H9 (cell line): ENCODE data around the gene SEC16B. TPM values are rescaled to one million over a fixed set of nuclear protein-coding genes. Genes with fewer than 3 reads are reported as not detected.

Experiments
- DNase-seq: peaks from one replicate; pipeline ENCODE4 v3.0.0-alpha.2; 2017
- H2AFZ ChIP-seq: one replicate; pipeline ENCODE4 v1.6.1; 2013; ENCODE audit warnings: mild to moderate bottlenecking, low read length, control low read depth, moderate library complexity
- H2AK5ac ChIP-seq: 2 replicates; pipeline ENCODE4 v1.6.1; 2013; ENCODE audit warnings: low read length, control low read depth, mixed read lengths; ENCODE audit not compliant: insufficient read length
- H2BK120ac ChIP-seq: one replicate; pipeline ENCODE4 v1.6.1; 2013; ENCODE audit warnings: low read depth, mild to moderate bottlenecking, low read length, control low read depth, inconsistent platforms; ENCODE audit not compliant: poor library complexity, severe bottlenecking
- H2BK12ac ChIP-seq: 2 replicates; pipeline ENCODE4 v1.6.1; 2013; ENCODE audit warnings: low read length, control low read depth, mixed read lengths, low read depth; ENCODE audit not compliant: insufficient read length
- H2BK15ac ChIP-seq: 2 replicates; pipeline ENCODE4 v1.6.1; 2013; ENCODE audit warnings: low read depth, low read length, control low read depth
- H2BK20ac ChIP-seq: one replicate; pipeline ENCODE4 v1.6.1; 2013; ENCODE audit warnings: low read depth, mild to moderate bottlenecking, low read length, control low read depth, inconsistent platforms; ENCODE audit not compliant: poor library complexity, severe bottlenecking
- H2BK5ac ChIP-seq: 2 replicates; pipeline ENCODE4 v1.6.1; 2013; ENCODE audit warnings: low read length, control low read depth, mixed read lengths; ENCODE audit not compliant: insufficient read length
- H3K14ac ChIP-seq: 2 replicates; pipeline ENCODE4 v1.6.1; 2013; ENCODE audit warnings: low read length, control low read depth; ENCODE audit not compliant: insufficient read depth
- H3K18ac ChIP-seq: 2 replicates; pipeline ENCODE4 v1.6.1; 2013; ENCODE audit warnings: low read depth, mild to moderate bottlenecking, mixed read lengths, low read length, control low read depth; ENCODE audit not compliant: insufficient read length
- H3K23ac ChIP-seq: 2 replicates; pipeline ENCODE4 v1.6.1; 2013; ENCODE audit warnings: low read length, control low read depth, mixed read lengths, low read depth; ENCODE audit not compliant: insufficient read length
- H3K23me2 ChIP-seq: 2 replicates; pipeline ENCODE4 v1.6.1; 2013; ENCODE audit warnings: low read depth, mild to moderate bottlenecking, mixed read lengths, low read length, control low read depth; ENCODE audit not compliant: insufficient read length, poor library complexity, severe bottlenecking
- H3K27ac ChIP-seq: 2 replicates; pipeline ENCODE4 v1.5.1; 2013; ENCODE audit warnings: low read length, control low read depth, mixed read lengths, low read depth; ENCODE audit not compliant: insufficient read length
- H3K27me3 ChIP-seq: 2 replicates; pipeline ENCODE4 v1.6.1; 2013; ENCODE audit warnings: low read length, control low read depth, inconsistent platforms; ENCODE audit not compliant: insufficient read depth
- H3K4ac ChIP-seq: 2 replicates; pipeline ENCODE4 v1.6.1; 2013; ENCODE audit warnings: low read depth, mild to moderate bottlenecking, control low read depth, inconsistent platforms, low read length, moderate library complexity
- H3K4me1 ChIP-seq: 2 replicates; pipeline ENCODE4 v1.6.1; 2013; ENCODE audit warnings: low read length, control low read depth, inconsistent platforms; ENCODE audit not compliant: insufficient read depth
- H3K4me2 ChIP-seq: 2 replicates; pipeline ENCODE4 v1.6.1; 2013; ENCODE audit warnings: low read length, control low read depth, mixed read lengths; ENCODE audit not compliant: insufficient read length, insufficient read depth
- H3K56ac ChIP-seq: 2 replicates; pipeline ENCODE4 v1.6.1; 2013; ENCODE audit warnings: low read depth, mild to moderate bottlenecking, mixed read lengths, low read length, control low read depth; ENCODE audit not compliant: insufficient read length
- H3K79me1 ChIP-seq: 2 replicates; pipeline ENCODE4 v1.6.1; 2013; ENCODE audit warnings: low read depth, mild to moderate bottlenecking, moderate library complexity, low read length, control low read depth, inconsistent platforms; ENCODE audit not compliant: insufficient read depth, poor library complexity, severe bottlenecking
- H3K79me2 ChIP-seq: 2 replicates; pipeline ENCODE4 v1.6.1; 2013; ENCODE audit warnings: low read length, control low read depth, inconsistent platforms; ENCODE audit not compliant: insufficient read depth
- H3K9ac ChIP-seq: 2 replicates; pipeline ENCODE4 v1.6.1; 2013; ENCODE audit warnings: low read length, control low read depth, mixed read lengths; ENCODE audit not compliant: insufficient read length; ENCODE audit errors: extremely low read depth
- H3K9me3 ChIP-seq: one replicate; pipeline ENCODE4 v1.6.1; 2013; ENCODE audit warnings: low read depth, low read length, inconsistent platforms; ENCODE audit not compliant: control insufficient read depth
- H3T11ph ChIP-seq: one replicate; pipeline ENCODE4 v1.6.1; 2013; ENCODE audit warnings: mild to moderate bottlenecking, low read length, control low read depth, inconsistent platforms
- H4K20me1 ChIP-seq: one replicate; pipeline ENCODE4 v1.6.1; 2013; ENCODE audit not compliant: control insufficient read depth, insufficient read length, insufficient read depth
- H4K5ac ChIP-seq: 2 replicates; pipeline ENCODE4 v1.6.1; 2013; ENCODE audit warnings: low read depth, mild to moderate bottlenecking, mixed read lengths, low read length, control low read depth; ENCODE audit not compliant: insufficient read length
- H4K8ac ChIP-seq: replicated peaks from 2 replicates; pipeline ENCODE4 v1.6.1; 2013; ENCODE audit warnings: low read length, control low read depth, mixed read lengths, low read depth; ENCODE audit not compliant: insufficient read length
- H4K91ac ChIP-seq: 2 replicates; pipeline ENCODE4 v1.6.1; 2013; ENCODE audit warnings: low read depth, mild to moderate bottlenecking, moderate library complexity, mixed read lengths, low read length, control low read depth; ENCODE audit not compliant: insufficient read length
- H3K27ac Mint-ChIP-seq, 3 experiments: 2 replicates in 2 of 3; 3 replicates in 1 of 3; pipeline ENCODE4 v1.8.0; 2020 to 2021; ENCODE audit warnings: mixed read lengths in 3 of 3, mild to moderate bottlenecking in 1 of 3, moderate library complexity in 1 of 3
- H3K27me3 Mint-ChIP-seq: 2 replicates; pipeline ENCODE4 v1.8.0; 2021; ENCODE audit warnings: low read depth, mild to moderate bottlenecking, moderate library complexity, mixed read lengths
- H3K36me3 Mint-ChIP-seq, 3 experiments: 2 replicates in 2 of 3; 3 replicates in 1 of 3; pipeline ENCODE4 v1.8.0; 2020 to 2021; ENCODE audit warnings: low read depth in 3 of 3, mixed read lengths in 3 of 3; ENCODE audit not compliant: insufficient read depth in 1 of 3
- H3K4me1 Mint-ChIP-seq, 2 experiments: 2 replicates each; pipeline ENCODE4 v1.8.0; 2020; ENCODE audit warnings: mixed read lengths in 2 of 2
- H3K4me3 Mint-ChIP-seq, 2 experiments: 2 replicates in 1 of 2; 3 replicates in 1 of 2; pipeline ENCODE4 v1.8.0; 2020 to 2021; ENCODE audit warnings: mild to moderate bottlenecking in 2 of 2, mixed read lengths in 2 of 2, moderate library complexity in 1 of 2
- H3K9me3 Mint-ChIP-seq, 2 experiments: 2 replicates in 1 of 2; 3 replicates in 1 of 2; pipeline ENCODE4 v1.8.0; 2020; ENCODE audit warnings: mild to moderate bottlenecking in 2 of 2, mixed read lengths in 2 of 2, moderate library complexity in 1 of 2
- WGBS: extraction: QIAGEN DNeasy Blood & Tissue Kit; methylation state at CpG from one replicate; pipeline ENCODE4 v1.1.7; 2013; ENCODE audit warnings: missing lambda C conversion rate, low lambda C conversion rate, mixed read lengths; ENCODE audit not compliant: insufficient read length; ENCODE audit errors: extremely low coverage; 5-methylcytosine and 5-hydroxymethylcytosine counted together
- total RNA-seq: library from RNA; stranded (reverse); gene quantifications from 2 replicates; pipeline ENCODE4 v1.2.1, GENCODE V29; 2021
- TF ChIP-seq, protein P1 (sequence below): fragments of 200-600 bp; sonication (generic); conservative IDR thresholded peaks from 3 replicates; pipeline ENCODE4 v1.8.0; 2021; ENCODE audit warnings: antibody characterized with exemption, mild to moderate bottlenecking

SEC16B gene
- total RNA-seq, 1 experiment from 2014 or later: 0.83 TPM

GRCh38 chr1:177927021-177927596, 42.7 kb downstream of the SEC16B start:
- H3K4me3 Mint-ChIP-seq: no peak overlapping the region
- no peak overlapping the region for H2AFZ ChIP-seq
- H3K18ac ChIP-seq: no peak overlapping the region
- no peak overlapping the region for H3K14ac ChIP-seq
- H2BK5ac ChIP-seq: no peak overlapping the region
- H3K27ac ChIP-seq: no peak overlapping the region
- H3K4ac ChIP-seq: no peak overlapping the region
- no peak for DNase-seq
- H4K5ac ChIP-seq: no peak overlapping the region
- no peaks in the 10 kb centered on the region for H3K79me1 ChIP-seq
- H3K9me3 Mint-ChIP-seq: no peaks in the 10 kb centered on the region
- TF ChIP-seq, protein P1, sequence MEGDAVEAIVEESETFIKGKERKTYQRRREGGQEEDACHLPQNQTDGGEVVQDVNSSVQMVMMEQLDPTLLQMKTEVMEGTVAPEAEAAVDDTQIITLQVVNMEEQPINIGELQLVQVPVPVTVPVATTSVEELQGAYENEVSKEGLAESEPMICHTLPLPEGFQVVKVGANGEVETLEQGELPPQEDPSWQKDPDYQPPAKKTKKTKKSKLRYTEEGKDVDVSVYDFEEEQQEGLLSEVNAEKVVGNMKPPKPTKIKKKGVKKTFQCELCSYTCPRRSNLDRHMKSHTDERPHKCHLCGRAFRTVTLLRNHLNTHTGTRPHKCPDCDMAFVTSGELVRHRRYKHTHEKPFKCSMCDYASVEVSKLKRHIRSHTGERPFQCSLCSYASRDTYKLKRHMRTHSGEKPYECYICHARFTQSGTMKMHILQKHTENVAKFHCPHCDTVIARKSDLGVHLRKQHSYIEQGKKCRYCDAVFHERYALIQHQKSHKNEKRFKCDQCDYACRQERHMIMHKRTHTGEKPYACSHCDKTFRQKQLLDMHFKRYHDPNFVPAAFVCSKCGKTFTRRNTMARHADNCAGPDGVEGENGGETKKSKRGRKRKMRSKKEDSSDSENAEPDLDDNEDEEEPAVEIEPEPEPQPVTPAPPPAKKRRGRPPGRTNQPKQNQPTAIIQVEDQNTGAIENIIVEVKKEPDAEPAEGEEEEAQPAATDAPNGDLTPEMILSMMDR: no peak
- no peak overlapping the region for H4K91ac ChIP-seq
- no peak overlapping the region for H3K4me2 ChIP-seq
- no peaks in the 10 kb centered on the region for H3K9me3 ChIP-seq
- H2BK120ac ChIP-seq: no peak overlapping the region
- H3K23me2 ChIP-seq: no peaks in the 10 kb centered on the region
- H3K56ac ChIP-seq: no peak overlapping the region
- no peak overlapping the region for H2AK5ac ChIP-seq
- peaks cover 13 to 20% of the 10 kb centered on the region in 2 experiments for H3K4me1 Mint-ChIP-seq
- no peak overlapping the region for H2BK15ac ChIP-seq
- WGBS: no CpG with 5 or more reads among the region's 5 CpGs
- no peak overlapping the region for H2BK12ac ChIP-seq
- no peak overlapping the region for H3K9ac ChIP-seq
- H3T11ph ChIP-seq: no peak overlapping the region
- no peaks in the 10 kb centered on the region for H3K79me2 ChIP-seq
- H3K23ac ChIP-seq: no peak overlapping the region
- H3K4me1 ChIP-seq: no peaks in the 10 kb centered on the region
- no peaks in the 10 kb centered on the region; a peak in 1 of 7 replicates for H3K36me3 Mint-ChIP-seq
- no peak overlapping the region for H3K27ac Mint-ChIP-seq
- no peaks in the 10 kb centered on the region for H3K27me3 ChIP-seq
- H2BK20ac ChIP-seq: no peak overlapping the region
- H3K27me3 Mint-ChIP-seq: no peaks in the 10 kb centered on the region
- H4K8ac ChIP-seq: no peak overlapping the region
- H4K20me1 ChIP-seq: no peaks in the 10 kb centered on the region
